Right lobe of liver (tissue), 6 donors: ENCODE data around the gene DPP6. TPM values are rescaled to one million over a fixed set of nuclear protein-coding genes. Genes with fewer than 3 reads are reported as not detected.

Experiments
- ATAC-seq, 4 donors: fragments of 200-7000 bp; cut with Tn5 transposase; one replicate each; pipeline ENCODE4 v1.9.1; 2020; ENCODE audit warnings: mild to moderate bottlenecking in 4 of 4, moderate library complexity in 4 of 4
- DNase-seq, 3 donors: peaks; one replicate each; pipeline ENCODE4 v3.0.0-alpha.2; 2020
- H3K27ac ChIP-seq, 3 donors: fragments of 200-600 bp; one replicate each; pipeline ENCODE4 v1.8.0; 2022
- H3K27me3 ChIP-seq, 2 donors: fragments of 200-600 bp; one replicate each; pipeline ENCODE4 v1.8.0; 2022
- H3K36me3 ChIP-seq, 4 donors: fragments of 200-600 bp; sonication (generic) in 1 of 4; one replicate each; pipeline versions ENCODE4 v1.5.1 to v1.8.0; 2017 to 2022; ENCODE audit warnings: control low read depth in 1 of 4
- H3K4me1 ChIP-seq, 4 donors: fragments of 200-600 bp; sonication (generic) in 1 of 4; one replicate each; pipeline versions ENCODE4 v1.5.1 to v1.8.0; 2017 to 2022; ENCODE audit warnings: control low read depth in 1 of 4
- H3K4me3 ChIP-seq, 3 donors: fragments of 200-600 bp; one replicate each; pipeline ENCODE4 v1.8.0; 2022
- H3K9me3 ChIP-seq, 4 donors: fragments of 200-600 bp; sonication (generic) in 1 of 4; one replicate each; pipeline versions ENCODE4 v1.5.1 to v1.8.0; 2017 to 2022; ENCODE audit warnings: control low read depth in 1 of 4
- POLR2A ChIP-seq: fragments of 450-650 bp; IDR thresholded peaks from one replicate; pipeline ENCODE4 v1.6.1; 2017; ENCODE audit warnings: antibody characterized with exemption, mild to moderate bottlenecking
- WGBS: methylation state at CpG from one replicate; pipeline ENCODE4 v1.1.6; 2018; ENCODE audit warnings: low coverage, low lambda C conversion rate; ENCODE audit not compliant: insufficient coverage; ENCODE audit errors: missing lambda C conversion rate; 5-methylcytosine and 5-hydroxymethylcytosine counted together
- intact Hi-C, 2 donors: fragments of 100-400 bp; cut with DNase I; formaldehyde crosslinking; loops; one replicate each; pipeline versions ENCODE4 v1.11.2 to v1.14.1; 2022
- total RNA-seq, 6 experiments: library from RNA; depleted of rRNA in 2 of 6; stranded (reverse); fragments of >200 nt in 2 of 6; fragmentation: NEBNext Ultra II Directional in 3 of 6; extraction: Animal tissue kit (Norgen Biotek cat#: 25700) in 3 of 6; gene quantifications; one replicate each; pipeline versions ENCODE4 v1.1.0 to v1.2.4, GENCODE V29; 2016 to 2023
- TF ChIP-seq, protein P1 (sequence below), 4 donors: fragments of 200-600 bp in 3 of 4; fragments of 450-650 bp in 1 of 4; IDR thresholded peaks; one replicate each; pipeline versions ENCODE4 v1.5.1 to v1.8.0; 2016 to 2022; ENCODE audit warnings: antibody characterized with exemption in 4 of 4, mild to moderate bottlenecking in 2 of 4
- donor health status: DM: no; HTN: yes; CAD: no.
- donor health status: DM: no; HTN: no; CAD: no.
- donor health status: DM: no; HTN: no; CAD: no.
- donor health status: DM: no; HTN: yes; CAD: no.
- donor health status: DM: no; HTN: yes; CAD: no.

Gene DPP6
- total RNA-seq, 6 experiments from 2014 or later = not detected

- no peak for DNase-seq
- intact Hi-C loops = no loop called here
- TF ChIP-seq, protein P1, sequence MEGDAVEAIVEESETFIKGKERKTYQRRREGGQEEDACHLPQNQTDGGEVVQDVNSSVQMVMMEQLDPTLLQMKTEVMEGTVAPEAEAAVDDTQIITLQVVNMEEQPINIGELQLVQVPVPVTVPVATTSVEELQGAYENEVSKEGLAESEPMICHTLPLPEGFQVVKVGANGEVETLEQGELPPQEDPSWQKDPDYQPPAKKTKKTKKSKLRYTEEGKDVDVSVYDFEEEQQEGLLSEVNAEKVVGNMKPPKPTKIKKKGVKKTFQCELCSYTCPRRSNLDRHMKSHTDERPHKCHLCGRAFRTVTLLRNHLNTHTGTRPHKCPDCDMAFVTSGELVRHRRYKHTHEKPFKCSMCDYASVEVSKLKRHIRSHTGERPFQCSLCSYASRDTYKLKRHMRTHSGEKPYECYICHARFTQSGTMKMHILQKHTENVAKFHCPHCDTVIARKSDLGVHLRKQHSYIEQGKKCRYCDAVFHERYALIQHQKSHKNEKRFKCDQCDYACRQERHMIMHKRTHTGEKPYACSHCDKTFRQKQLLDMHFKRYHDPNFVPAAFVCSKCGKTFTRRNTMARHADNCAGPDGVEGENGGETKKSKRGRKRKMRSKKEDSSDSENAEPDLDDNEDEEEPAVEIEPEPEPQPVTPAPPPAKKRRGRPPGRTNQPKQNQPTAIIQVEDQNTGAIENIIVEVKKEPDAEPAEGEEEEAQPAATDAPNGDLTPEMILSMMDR (IDR thresholded peaks at IDR 0.05) = no peak
- no peak for TF ChIP-seq POLR2A
Observed at GRCh38 chr7:154217688-154218340, 165.6 kb downstream of the DPP6 start.

GRCh38 chr7:154231732-154232131 is 179.5 kb downstream of the DPP6 start:
- H3K9me3 ChIP-seq = no peaks in the 10 kb centered on the region
- no peaks in the 10 kb centered on the region for H3K27me3 ChIP-seq
- no peak for DNase-seq
- WGBS = 10% methylated on average over 2 of the region's 6 CpGs
- no peaks in the 10 kb centered on the region for H3K36me3 ChIP-seq
- TF ChIP-seq, protein P1 (IDR thresholded peaks at IDR 0.05) = no peak
- TF ChIP-seq POLR2A = no peak
- intact Hi-C loops = no loop called here
- ATAC-seq = no peak
- no peaks in the 10 kb centered on the region for H3K4me1 ChIP-seq
- no peak overlapping the region for H3K27ac ChIP-seq
- H3K4me3 ChIP-seq = no peak overlapping the region

More at GRCh38 chr7:154217688-154218340, 165.6 kb downstream of the DPP6 start:
- Histone ChIP-seq H3K36me3 (no peaks in the 10 kb centered on the region), H3K27me3 (no peaks in the 10 kb centered on the region), H3K4me1 (no peaks in the 10 kb centered on the region), H3K27ac (no peak overlapping the region), H3K9me3 (no peaks in the 10 kb centered on the region), H3K4me3 (no peak overlapping the region)
- WGBS = 31% methylated on average over 5 of the region's 7 CpGs
- no peak for ATAC-seq

GRCh38 chr7:154232700-154233099 is 180.5 kb downstream of the DPP6 start:
- ATAC-seq (no peak), DNase-seq (no peak)
- TF ChIP-seq, protein P1 (IDR thresholded peaks at IDR 0.05) = no peak
- TF ChIP-seq POLR2A = no peak
- Histone ChIP-seq H3K36me3 (no peaks in the 10 kb centered on the region), H3K4me3 (no peak overlapping the region), H3K27me3 (no peaks in the 10 kb centered on the region), H3K9me3 (no peaks in the 10 kb centered on the region), H3K27ac (no peak overlapping the region), H3K4me1 (no peaks in the 10 kb centered on the region)
- WGBS = 51% methylated on average over 5 of the region's 5 CpGs
- intact Hi-C loops = no loop called here

DNA sequence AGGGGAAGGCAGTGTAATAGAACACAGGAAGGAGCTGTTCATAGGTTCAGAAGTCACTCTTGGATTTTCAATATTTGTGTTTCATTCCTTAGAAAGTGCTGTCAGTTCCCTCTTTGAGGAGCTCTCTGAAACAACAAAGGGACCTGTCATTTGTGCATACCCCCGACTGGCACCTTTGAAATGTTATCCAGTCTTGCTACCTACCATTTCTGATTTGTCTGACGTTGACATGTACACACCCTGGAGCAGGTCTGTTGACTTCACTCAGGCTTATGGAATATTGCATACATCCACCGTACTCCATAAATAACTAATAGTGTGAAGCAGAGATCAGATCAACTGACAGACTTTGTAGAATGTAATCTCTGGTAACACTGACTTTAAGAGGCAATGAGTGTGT is 189.8 kb downstream of the DPP6 start:
- Histone ChIP-seq H3K27ac (no peak overlapping the region), H3K27me3 (no peaks in the 10 kb centered on the region), H3K4me3 (no peak overlapping the region), H3K4me1 (no peaks in the 10 kb centered on the region), H3K9me3 (no peaks in the 10 kb centered on the region), H3K36me3 (no peaks in the 10 kb centered on the region)
- DNase-seq (no peak), ATAC-seq (no peak)
- intact Hi-C loops = no loop called here
- no peak for TF ChIP-seq POLR2A
- TF ChIP-seq, protein P1 (IDR thresholded peaks at IDR 0.05) = no peak
- WGBS = 42% methylated on average over 3 of the region's 3 CpGs

DNA sequence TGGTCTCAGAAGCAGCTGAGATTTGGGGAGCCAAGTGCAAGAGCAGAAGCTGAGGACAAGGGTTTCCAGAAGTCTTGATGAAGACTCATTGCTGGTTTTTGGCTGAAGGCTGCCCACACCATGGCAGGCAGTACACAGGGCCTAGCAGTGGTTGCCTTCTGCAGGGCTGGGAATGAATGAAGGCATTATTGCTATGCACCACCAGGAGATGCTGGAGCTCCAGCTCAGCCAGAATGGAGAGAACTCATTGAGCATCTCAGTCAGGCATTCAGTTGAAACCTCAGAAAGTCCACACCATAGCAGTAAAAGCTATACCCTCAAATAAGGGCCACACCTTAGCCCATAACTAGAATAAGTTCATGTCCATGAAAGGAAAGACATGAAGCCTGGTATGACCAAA is 190.5 kb downstream of the DPP6 start:
- no peak overlapping the region for H3K4me3 ChIP-seq
- no peaks in the 10 kb centered on the region for H3K27me3 ChIP-seq
- intact Hi-C loops = no loop called here
- ATAC-seq (no peak), DNase-seq (no peak)
- TF ChIP-seq, protein P1 (IDR thresholded peaks at IDR 0.05) = no peak
- no peak for TF ChIP-seq POLR2A
- H3K9me3 ChIP-seq = no peaks in the 10 kb centered on the region
- H3K27ac ChIP-seq = no peak overlapping the region
- H3K36me3 ChIP-seq = no peaks in the 10 kb centered on the region
- H3K4me1 ChIP-seq = no peaks in the 10 kb centered on the region
